ENCODE data around the gene ERCC6. TPM values are rescaled to one million over a fixed set of nuclear protein-coding genes. Genes with fewer than 3 reads are reported as not detected.

ERCC6 gene
- total and polyA plus RNA-seq, 2 donors (not counting 3 experiments of a cell fraction or from before 2014, with no cell fraction given): 15.3 to 39.6 TPM

GRCh38 chr10:49516216-49516970 is 22.5 kb downstream of the ERCC6 start:
- Histone ChIP-seq H3K4me1 (ENCODE audit: control insufficient read depth, extremely low read depth, insufficient read depth, low read length) (peaks cover 2% of the 10 kb centered on the region), H3K79me2 (ENCODE audit: control insufficient read depth, insufficient read depth, low read length) (peaks cover 82% of the 10 kb centered on the region), H3K9me3 (replicated peaks; ENCODE audit: control insufficient read depth, insufficient read depth, low read length) (no peaks in the 10 kb centered on the region), H2AFZ (ENCODE audit: low read depth, low read length) (no peak overlapping the region), H4K20me1 (replicated peaks; ENCODE audit: control insufficient read depth, extremely low read depth, insufficient read depth, low read length) (no peaks in the 10 kb centered on the region), H3K9me1 (replicated peaks; ENCODE audit: control insufficient read depth, extremely low read depth, insufficient read depth, low read length) (no peaks in the 10 kb centered on the region), H3K27me3 (ENCODE audit: control insufficient read depth in 2 of 2, insufficient read depth in 2 of 2, low read length in 2 of 2) (no peaks in the 10 kb centered on the region), H3K9ac (replicated peaks; ENCODE audit: extremely low read depth, insufficient read depth, low read length) (no peak overlapping the region), H3K4me3 (replicated peaks in 1 of 3; ENCODE audit: insufficient read depth in 1 of 3, low read depth in 1 of 3, low read length in 3 of 3) (no peak overlapping the region), H3K4me2 (ENCODE audit: insufficient read depth, low read length) (no peak overlapping the region), H3K36me3 (ENCODE audit: control insufficient read depth in 2 of 2, extremely low read depth in 1 of 2, insufficient read depth in 2 of 2, low read length in 2 of 2) (peaks cover 22 to 33% of the 10 kb centered on the region in 2 experiments), H3K27ac (ENCODE audit: insufficient read depth, low read depth, low read length) (no peak overlapping the region)
- intact Hi-C loops (cut with micrococcal nuclease) (loop anchor here (10.0 kb wide), 1 partner anchor 962 kb away; no protein-coding TSS in a partner anchor), dilution Hi-C loops (cut with MboI; ENCODE audit: extremely low pct_ligation_motif_present, low sequenced_read_pairs) (no loop called here)
- ChIA-PET CTCF (interaction anchor here (7.6 kb wide), 1 partner anchor 858 kb away, joined by 99 read pairs; no protein-coding TSS in a partner anchor), POLR2A (no interaction called here)
- FAIRE-seq (no peak), DNase-seq (ENCODE audit: low read depth, low spot score) (no peak)
- TF ChIP-seq MAX (IDR thresholded peaks at IDR 0.05; ENCODE audit: insufficient read depth, insufficient read length) (no peak), JUN (IDR thresholded peaks at IDR 0.05; ENCODE audit: borderline replicate concordance, insufficient read depth, insufficient read length, low read depth) (no peak), FOS (IDR thresholded peaks at IDR 0.05; ENCODE audit: borderline replicate concordance, insufficient read depth, low read length) (no peak), MYC (IDR thresholded peaks at IDR 0.05; ENCODE audit: low read depth, low read length) (no peak), POLR2AphosphoS5 (IDR thresholded peaks at IDR 0.05; ENCODE audit: insufficient read depth, low read depth, low read length) (no peak), EZH2 (IDR thresholded peaks at IDR 0.05; ENCODE audit: borderline replicate concordance, low read depth, low read length, severe bottlenecking) (no peak), GATA2 (IDR thresholded peaks at IDR 0.05; ENCODE audit: insufficient read depth, insufficient read length, low read depth, low read length) (no peak), POLR2A (IDR thresholded peaks at IDR 0.05; ENCODE audit: low read depth, low read length) (no peak), CTCF (IDR thresholded peaks at IDR 0.05; ENCODE audit: extremely low read depth in 1 of 2, insufficient read depth in 1 of 2, low read depth in 1 of 2, low read length in 2 of 2) (no peak)
- BruUV-seq (replicated peaks): no TSS peak
